GM12864 (cell line): Measurements from ENCODE around the gene UFSP2.

ENCODE experiments used
- DNase-seq: peaks from one replicate; pipeline ENCODE4 v3.0.0-alpha.2; 2011; ENCODE audit warnings: low read depth
- H3K4me3 ChIP-seq: 2 replicates; pipeline ENCODE4 v1.5.1; 2011; ENCODE audit warnings: mild to moderate bottlenecking, low read depth, low read length, control low read depth
- CTCF ChIP-seq: IDR thresholded peaks from 2 replicates; pipeline ENCODE4 v1.5.1; 2011; ENCODE audit warnings: low read depth, mild to moderate bottlenecking, moderate library complexity, low read length, control low read depth, inconsistent platforms; ENCODE audit errors: missing control alignments

UFSP2 gene

GRCh38 chr4:185463541-185463940 is 37.8 kb upstream of the UFSP2 start:
- no peak for DNase-seq

DNA sequence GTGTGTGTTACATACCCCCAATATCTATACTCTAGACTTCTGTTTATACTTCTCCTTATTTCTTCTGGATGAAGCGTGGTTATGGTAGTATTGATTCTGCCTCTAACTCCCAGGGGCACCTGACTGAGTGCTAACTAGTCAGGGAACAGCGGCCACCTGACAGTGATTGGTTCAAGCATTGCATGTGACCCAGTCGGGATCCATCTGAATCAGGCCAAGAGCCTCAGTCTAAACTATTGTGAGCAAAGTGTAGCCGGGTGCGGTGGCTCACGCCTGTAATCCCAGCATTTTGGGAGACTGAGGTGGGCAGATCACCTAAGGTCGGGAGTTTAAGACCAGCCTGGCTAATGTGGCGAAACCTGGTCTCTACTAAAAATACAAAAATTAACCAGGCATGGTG is 35.8 kb upstream of the UFSP2 start:
- no peak for DNase-seq
- no peak overlapping the region for H3K4me3 ChIP-seq
- no peak for TF ChIP-seq CTCF

More at GRCh38 chr4:185463541-185463940, 37.8 kb upstream of the UFSP2 start:
- TF ChIP-seq CTCF, result no peak
- no peak overlapping the region for H3K4me3 ChIP-seq

DNA sequence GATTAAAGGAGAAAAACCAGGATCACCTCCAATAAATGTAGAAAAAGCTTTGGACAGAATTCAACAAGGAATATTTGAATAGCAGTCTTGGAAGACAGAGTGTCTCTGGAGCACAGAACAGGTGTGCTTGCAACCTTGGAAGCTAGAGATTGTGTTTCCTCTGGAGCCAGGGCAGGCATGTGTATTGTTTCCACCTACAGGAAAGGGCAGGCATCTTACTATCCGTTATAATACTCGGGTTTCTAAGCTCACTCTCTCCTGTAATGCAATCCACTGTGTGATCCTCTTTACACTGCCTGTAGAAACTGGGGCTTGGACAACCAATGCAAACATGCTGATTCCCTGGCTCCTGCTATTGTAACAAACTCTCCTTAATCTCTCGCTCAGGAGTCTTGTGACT is 31.4 kb upstream of the UFSP2 start:
- no peak for DNase-seq
- TF ChIP-seq CTCF, result no peak
- no peak overlapping the region for H3K4me3 ChIP-seq

GRCh38 chr4:185456131-185456530 is 30.4 kb upstream of the UFSP2 start:
- no peak for DNase-seq
- no peak for TF ChIP-seq CTCF
- H3K4me3 ChIP-seq, result no peak overlapping the region

GRCh38 chr4:185445209-185445608 is 19.4 kb upstream of the UFSP2 start:
- no peak overlapping the region for H3K4me3 ChIP-seq
- no peak for DNase-seq
- no peak for TF ChIP-seq CTCF

- no peak overlapping the region for H3K4me3 ChIP-seq
- TF ChIP-seq CTCF, result no peak
- DNase-seq, result no peak
Observed at GRCh38 chr4:185441479-185441878, 15.7 kb upstream of the UFSP2 start.

- TF ChIP-seq CTCF, result no peak
- no peak for DNase-seq
Observed at GRCh38 chr4:185437809-185438208, 12.0 kb upstream of the UFSP2 start.

More at GRCh38 chr4:185437809-185438208, 12.0 kb upstream of the UFSP2 start:
- no peak overlapping the region for H3K4me3 ChIP-seq
